NCI-H226 (cell line): ENCODE measurements around the gene AIFM2.
"Not testable (repeated sequence)": the region's sequence is repeated elsewhere in the genome, so short reads cannot be mapped to it uniquely, and the experiment has no call there.

Experiments used
- DNase-seq: peaks from one replicate; pipeline ENCODE4 v3.0.0-alpha.2; 2015

The AIFM2 gene

GRCh38 chr10:70121281-70121949 is 11.2 kb downstream of the AIFM2 start:
- no peak for DNase-seq

DNA sequence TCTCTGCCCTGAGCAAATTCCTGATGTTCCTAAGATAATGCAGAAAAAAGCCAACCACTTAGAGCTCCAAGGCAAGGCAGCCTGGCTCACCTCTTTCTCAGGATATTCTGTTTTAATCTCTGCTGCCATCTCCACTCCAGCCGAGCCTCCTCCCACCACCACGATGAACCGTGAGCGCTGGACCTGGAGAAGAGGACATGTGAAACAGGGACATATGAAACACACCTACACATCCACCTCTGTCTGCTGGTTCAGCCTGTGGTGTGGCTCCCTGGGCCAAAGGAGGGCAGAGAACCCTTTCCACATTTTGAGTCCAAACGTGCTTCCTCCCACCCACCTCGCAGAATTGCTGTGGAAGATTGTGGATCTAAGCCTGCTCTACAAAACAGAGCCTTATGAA is 12.2 kb downstream of the AIFM2 start:
- no peak for DNase-seq

- DNase-seq = no peak
Measured at GRCh38 chr10:70119623-70120022, 13.0 kb downstream of the AIFM2 start.

DNA sequence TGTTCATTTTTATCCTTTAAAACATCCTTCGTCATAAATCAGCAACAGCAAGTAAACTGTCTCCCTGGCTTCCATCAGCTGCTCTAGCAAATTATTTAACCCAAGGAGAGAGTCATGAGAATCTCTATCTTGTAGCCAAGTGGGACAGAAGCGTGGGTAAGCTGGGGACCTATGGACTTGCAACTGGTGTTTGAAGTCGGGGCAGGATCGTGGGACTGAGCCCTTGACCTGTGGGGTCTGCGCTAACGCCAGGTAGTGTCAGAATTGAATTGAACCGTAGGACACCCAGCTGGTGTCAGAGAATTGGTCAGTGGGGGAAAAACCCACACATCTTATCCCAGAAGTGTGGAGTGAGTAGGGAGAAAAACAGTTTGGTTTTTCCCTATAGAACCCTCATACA is 13.4 kb downstream of the AIFM2 start:
- DNase-seq = no peak

DNA sequence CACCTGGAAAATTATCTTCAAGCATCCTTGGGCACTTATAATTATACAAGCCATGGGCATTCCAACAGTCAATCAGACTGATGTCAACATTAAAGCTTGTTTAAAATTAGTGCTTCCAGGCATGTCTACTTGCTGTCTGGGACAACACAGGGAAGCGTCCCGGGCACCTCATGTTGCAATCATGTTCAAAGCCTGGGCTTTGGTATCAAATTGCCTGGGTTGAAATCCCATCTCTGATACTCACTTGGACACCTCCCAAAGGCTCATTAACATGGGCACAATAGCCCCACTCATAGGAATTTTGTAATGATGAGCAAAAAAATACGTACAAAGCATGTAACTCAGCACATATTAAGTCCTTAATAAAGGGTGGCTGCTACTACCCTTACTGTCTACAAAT is 14.4 kb downstream of the AIFM2 start:
- DNase-seq = no peak

GRCh38 chr10:70117646-70118045 is 15.0 kb downstream of the AIFM2 start:
- DNase-seq = no peak

DNA sequence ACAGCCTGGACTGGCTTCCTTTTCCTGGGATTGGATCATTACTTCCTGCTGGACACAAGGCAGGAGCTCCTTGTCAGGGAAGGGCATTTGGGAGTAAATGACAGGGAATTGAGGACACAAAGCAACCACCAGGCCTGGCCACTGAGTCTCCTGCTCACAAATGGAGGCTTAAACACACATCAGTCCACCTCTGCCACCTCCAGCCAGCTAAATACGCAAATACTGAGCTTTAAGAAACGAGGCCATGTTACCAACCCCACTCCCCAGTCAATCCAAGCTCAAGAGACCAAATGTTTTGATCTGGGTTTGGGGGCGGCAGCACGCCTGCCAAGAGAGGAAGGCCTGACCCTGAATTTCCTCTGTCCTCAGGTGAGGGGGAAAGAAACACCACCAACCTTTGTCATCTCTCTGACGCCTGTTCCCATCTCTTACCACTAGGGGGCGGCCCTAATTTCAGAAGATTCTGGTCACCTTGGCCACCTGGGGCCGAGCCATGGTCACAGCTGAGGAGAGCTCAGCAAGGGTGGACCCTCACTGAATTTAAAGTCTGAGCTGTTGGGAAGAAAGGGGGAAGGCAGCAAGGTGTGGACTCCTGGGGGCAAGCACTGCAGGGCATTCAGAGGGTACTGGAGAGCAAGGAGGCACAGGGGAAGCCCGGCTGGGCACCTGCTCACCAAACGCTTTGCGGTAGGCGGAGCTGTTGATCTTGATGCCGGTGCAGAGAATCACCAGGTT is 16.5 kb downstream of the AIFM2 start:
- DNase-seq = no peak

- no peak for DNase-seq
Measured at GRCh38 chr10:70114902-70115301, 17.7 kb downstream of the AIFM2 start.

DNA sequence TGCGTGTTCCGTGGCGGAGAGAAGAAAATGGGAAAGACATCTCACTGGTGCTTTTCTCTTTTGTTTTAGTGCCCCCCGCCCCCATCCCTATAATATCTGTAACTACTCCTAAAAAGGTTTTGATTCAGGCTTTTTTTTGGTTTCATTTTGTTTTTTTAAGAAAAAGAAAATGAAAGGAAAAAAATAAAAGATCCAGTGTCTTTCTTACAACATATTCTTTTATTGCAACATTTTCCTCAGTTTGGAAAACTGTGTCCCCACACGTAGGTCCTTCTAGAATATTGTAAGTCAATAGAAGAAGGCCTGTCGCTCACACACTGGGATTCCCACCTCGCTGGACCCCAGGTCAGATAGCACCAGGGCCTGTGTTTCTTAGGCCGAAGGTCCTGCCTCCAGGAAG is 20.6 kb downstream of the AIFM2 start:
- DNase-seq = no peak

GRCh38 chr10:70111496-70111895 is 21.1 kb downstream of the AIFM2 start:
- DNase-seq = no peak

- no peak for DNase-seq
Measured at GRCh38 chr10:70109064-70109729, 23.4 kb downstream of the AIFM2 start.

- DNase-seq = no peak
Measured at GRCh38 chr10:70106958-70107791, 25.4 kb downstream of the AIFM2 start.

DNA sequence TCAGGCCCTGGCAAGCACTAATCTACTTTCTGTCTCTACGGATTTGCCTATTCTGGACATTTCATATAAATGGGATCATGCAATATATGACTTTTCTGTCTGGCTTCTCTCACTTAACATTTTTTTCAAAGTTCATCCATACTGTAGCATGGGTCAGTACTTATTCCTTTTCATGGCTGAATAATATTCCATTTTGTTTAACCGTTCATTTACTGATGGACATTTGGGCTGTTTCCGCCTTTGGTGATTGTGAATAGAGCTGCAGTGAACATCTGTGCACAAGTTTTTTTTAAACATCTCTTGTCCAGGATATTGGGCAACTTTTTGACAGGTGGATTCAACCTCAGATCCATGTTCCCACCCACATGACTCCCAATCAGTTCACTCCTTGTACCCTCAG is 31.0 kb downstream of the AIFM2 start:
- no peak for DNase-seq

- DNase-seq = not testable (repeated sequence)
Measured at GRCh38 chr10:70101068-70101562, 31.5 kb downstream of the AIFM2 start.

- DNase-seq = no peak
Measured at GRCh38 chr10:70098271-70098670, 34.4 kb downstream of the AIFM2 start.

GRCh38 chr10:70097459-70097858 is 35.2 kb downstream of the AIFM2 start:
- no peak for DNase-seq

DNA sequence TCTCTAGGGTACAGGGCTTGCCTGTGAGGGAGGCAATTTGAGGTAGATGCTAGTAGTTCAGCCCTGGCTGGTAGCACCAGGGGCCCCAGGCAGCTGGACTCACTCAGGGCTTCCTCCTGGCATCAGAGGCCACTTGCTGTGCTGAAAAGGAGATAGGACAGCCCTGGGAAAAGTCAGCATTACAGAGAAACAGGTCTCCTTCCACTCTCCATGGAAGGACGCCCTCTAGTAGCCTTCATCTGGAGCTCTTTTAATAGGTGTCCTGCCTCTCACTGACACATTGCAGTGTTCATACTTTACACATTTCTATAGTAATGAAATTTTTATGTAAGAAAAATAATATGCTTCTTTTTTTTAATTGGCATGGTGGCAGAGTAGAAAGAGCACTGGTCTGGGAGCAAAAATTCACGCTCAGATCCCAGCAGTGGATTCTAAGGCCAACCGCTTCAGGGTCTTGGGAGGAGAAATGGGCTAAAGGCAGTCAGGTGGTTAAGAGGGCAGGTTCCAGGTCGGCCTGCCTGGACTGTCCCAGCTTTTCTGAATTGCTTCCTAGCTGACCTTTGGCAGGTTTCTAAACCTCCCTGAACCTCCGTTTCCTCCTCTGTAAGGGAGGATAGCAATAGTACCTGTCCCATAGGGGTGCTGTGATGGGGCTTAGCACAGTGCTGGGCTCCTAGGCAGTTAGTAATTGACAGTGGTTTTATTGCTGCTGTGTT is 35.8 kb downstream of the AIFM2 start:
- no peak for DNase-seq

DNA sequence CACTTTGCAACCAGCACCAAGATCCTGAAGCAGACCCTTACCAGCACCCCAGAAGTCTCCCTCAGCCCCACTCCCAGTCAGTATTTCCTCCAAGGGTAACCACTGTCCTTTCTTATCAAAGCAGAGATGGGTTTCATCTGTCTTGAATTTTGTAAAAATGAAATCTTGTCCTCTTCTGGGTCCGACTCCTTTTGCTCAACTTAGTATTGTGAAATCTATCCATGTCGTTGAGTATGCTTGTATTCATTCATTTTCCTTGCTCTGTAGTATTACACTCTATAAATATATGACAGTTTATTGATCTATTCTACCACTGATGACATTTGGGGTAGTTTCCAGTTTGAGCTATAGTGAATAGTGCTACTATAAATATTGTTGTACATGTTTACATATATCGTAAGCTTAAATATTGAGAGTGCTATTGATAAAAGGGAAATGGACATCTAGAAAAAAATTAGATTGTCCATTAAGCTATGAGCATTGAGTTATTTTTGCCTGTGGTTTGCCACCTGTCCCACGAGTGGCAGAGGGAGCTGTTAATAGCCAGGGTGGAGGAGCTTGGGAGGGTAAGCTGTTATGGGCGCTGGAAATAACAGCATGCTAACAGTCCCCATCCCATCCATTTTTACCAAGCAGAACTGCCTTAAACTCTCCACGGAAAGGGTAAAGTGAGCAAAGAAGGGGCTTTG is 36.5 kb downstream of the AIFM2 start:
- no peak for DNase-seq

DNA sequence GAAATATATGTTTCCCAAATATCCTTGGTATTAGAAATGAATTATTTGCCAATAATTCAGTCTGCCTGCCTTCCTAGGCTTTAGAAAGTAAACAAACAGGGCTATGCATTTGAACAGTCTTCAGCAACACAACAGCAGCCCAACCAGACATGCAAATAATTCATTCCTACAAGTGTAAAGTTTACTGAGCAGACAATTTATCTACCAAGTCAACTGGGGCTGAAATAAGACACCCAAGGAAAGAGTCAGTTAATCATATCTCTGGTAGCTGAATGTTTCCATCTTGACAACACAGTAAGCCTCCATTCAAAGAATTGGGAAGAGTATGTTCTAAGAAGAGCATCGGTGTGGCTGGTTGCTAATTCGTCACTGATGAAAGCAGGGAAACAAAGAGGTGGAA is 38.4 kb downstream of the AIFM2 start:
- no peak for DNase-seq

- DNase-seq = no peak
Measured at GRCh38 chr10:70093335-70093944, 39.2 kb downstream of the AIFM2 start.

- no peak for DNase-seq
Measured at GRCh38 chr10:70092389-70092718, 40.3 kb downstream of the AIFM2 start.
